Measurements from ENCODE around the gene S100A9. TPM values are rescaled to one million over a fixed set of nuclear protein-coding genes. Genes with fewer than 3 reads are reported as not detected.

Gene S100A9
- total RNA-seq (2021; fragmentation: NEBNext Ultra II Directional; extraction: Animal tissue kit (Norgen Biotek cat#: 25700)) = not detected in 2 replicates
- not detected in 2 replicates for polyA plus RNA-seq (2011; rRNA removed)
- polyA plus RNA-seq (2011; cell fraction: cytosol; rRNA removed) = not detected
- not detected for polyA plus RNA-seq (2011; cell fraction: nucleus; rRNA removed)
- not detected in 4 replicates for polyA plus RNA-seq (2012, experiment 1 of 2)
- not detected for polyA plus RNA-seq (2012, experiment 2 of 2)
- polyA plus RNA-seq (2013, experiment 1 of 2) = not detected
- not detected for polyA plus RNA-seq (2013, experiment 2 of 2)
- not detected in 2 replicates for polyA minus RNA-seq (2011; rRNA and poly(A)+ RNA removed)
- not detected for polyA minus RNA-seq (2011; cell fraction: cytosol; rRNA and poly(A)+ RNA removed)
- polyA minus RNA-seq (2011; cell fraction: nucleus; rRNA and poly(A)+ RNA removed) = not detected
- long read RNA-seq, experiment 1 = 0 reads
- long read RNA-seq, experiment 2 = 0 reads

DNA sequence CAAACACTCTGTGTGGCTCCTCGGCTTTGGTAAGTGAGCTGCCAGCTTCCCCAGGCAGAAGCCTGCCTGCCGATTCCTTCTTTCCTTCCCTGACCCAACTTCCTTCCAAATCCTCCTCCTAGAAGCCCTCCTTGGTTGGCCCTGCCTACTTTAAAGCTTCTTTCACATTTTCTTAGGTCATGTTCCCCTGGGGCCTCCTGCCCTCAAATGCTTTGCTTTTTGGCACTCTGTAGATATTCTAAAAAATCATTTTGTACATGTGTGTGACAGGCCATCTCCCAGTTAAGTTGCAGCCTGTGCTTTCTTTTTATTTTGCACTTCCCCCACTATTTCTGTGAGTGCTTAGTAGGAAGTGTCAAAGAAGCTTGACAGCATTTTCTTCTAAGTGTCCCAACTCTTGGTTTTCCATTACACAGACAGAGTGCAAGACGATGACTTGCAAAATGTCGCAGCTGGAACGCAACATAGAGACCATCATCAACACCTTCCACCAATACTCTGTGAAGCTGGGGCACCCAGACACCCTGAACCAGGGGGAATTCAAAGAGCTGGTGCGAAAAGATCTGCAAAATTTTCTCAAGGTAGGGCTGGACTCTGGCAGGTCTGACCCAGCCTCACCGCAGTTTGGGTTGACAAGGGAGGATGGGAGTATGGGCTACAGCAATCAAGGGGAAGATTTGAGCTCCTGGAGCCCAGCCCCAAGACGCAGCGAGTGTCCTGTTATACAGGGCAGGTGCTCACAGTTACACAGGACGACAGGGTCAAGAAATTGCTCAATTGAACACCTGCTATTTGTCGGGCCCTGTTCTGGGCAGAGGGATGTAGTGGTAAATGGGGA lies at the start of gene S100A9:
Gene S100A9, plus strand, starts transcription at position 2 of the 838 bp plus-strand sequence. Its CDS starts 430 bp downstream, at position 432.
- Histone ChIP-seq H3K4me3 (ENCODE audit: extremely low read depth in 1 of 4, insufficient read depth in 2 of 4, low read depth in 3 of 4, low read length in 4 of 4) (no peak within 1 kb of the TSS), H2BK120ac (replicated peaks; ENCODE audit: low read depth, low read length) (no peak within 1 kb of the TSS), H3K27me3 (replicated peaks in 1 of 4; ENCODE audit: control insufficient read depth in 3 of 4, extremely low read depth in 1 of 4, insufficient read depth in 3 of 4, low read length in 3 of 4) (no peaks in the 10 kb centered on the region), H3K36me3 (ENCODE audit: control insufficient read depth in 2 of 4, insufficient read depth in 4 of 4, low read length in 3 of 4) (no peaks in the 10 kb centered on the region), H4K8ac (ENCODE audit: extremely low read depth, insufficient read depth, low read length) (peak within 1 kb of the TSS; percentile 53; the same call in 1 of the 2 replicates), H2BK20ac (ENCODE audit: low read length) (no peak within 1 kb of the TSS), H4K91ac (replicated peaks; ENCODE audit: insufficient read length, low read length) (no peak within 1 kb of the TSS), H3K18ac (ENCODE audit: extremely low read depth, low read length) (no peak within 1 kb of the TSS), H3K23ac (ENCODE audit: insufficient read length) (no peak within 1 kb of the TSS), H4K5ac (ENCODE audit: insufficient read length, low read depth, low read length) (no peak within 1 kb of the TSS), H2BK15ac (ENCODE audit: low read length) (0 out of 2 replicates have a peak within 1 kb of the TSS, but pooled peaks have one; percentile 8), H2AFZ (ENCODE audit: low read length) (no peak within 1 kb of the TSS), H3K23me2 (ENCODE audit: low read depth, low read length) (no peaks in the 10 kb centered on the region; the same call in 1 of the 2 replicates), H3K9me3 (ENCODE audit: insufficient read depth in 2 of 2, low read depth in 1 of 2, low read length in 1 of 2) (no peaks in the 10 kb centered on the region), H3K4ac (replicated peaks; ENCODE audit: insufficient read length, low read depth, low read length) (peak within 1 kb of the TSS; percentile 16), H3K79me1 (ENCODE audit: low read depth, low read length) (no peaks in the 10 kb centered on the region), H2BK12ac (ENCODE audit: low read depth, low read length) (no peak within 1 kb of the TSS), H3K9ac (replicated peaks in 1 of 4; ENCODE audit: extremely low read depth in 1 of 4, low read depth in 3 of 4, low read length in 3 of 4) (no peak within 1 kb of the TSS), H2AK5ac (ENCODE audit: low read depth, low read length) (no peak within 1 kb of the TSS), H3K4me2 (ENCODE audit: insufficient read depth in 1 of 2, low read depth in 2 of 2, low read length in 2 of 2) (no peak within 1 kb of the TSS), H3K27ac (ENCODE audit: low read depth, low read length) (no peak within 1 kb of the TSS), H3K4me1 (replicated peaks in 1 of 4; ENCODE audit: control insufficient read depth in 3 of 4, insufficient read depth in 4 of 4, low read length in 3 of 4) (no peaks in the 10 kb centered on the region; a peak in 1 of 7 replicates), H3K56ac (replicated peaks; ENCODE audit: insufficient read length, low read depth, low read length) (no peak within 1 kb of the TSS), H3K14ac (ENCODE audit: insufficient read length) (no peak within 1 kb of the TSS), H2BK5ac (ENCODE audit: low read depth, low read length) (no peak within 1 kb of the TSS), H3K79me2 (ENCODE audit: control insufficient read depth in 1 of 2, insufficient read depth in 2 of 2, low read length in 2 of 2) (no peaks in the 10 kb centered on the region), H4K20me1 (replicated peaks in 1 of 2; ENCODE audit: control insufficient read depth in 1 of 2, insufficient read depth in 2 of 2, low read length in 2 of 2) (no peaks in the 10 kb centered on the region)
- CTCF ChIA-PET (ENCODE audit: partially characterized antibody) = interaction anchor here (1.0 to 2.6 kb wide), 9 partner anchors 15 to 153 kb away, joined by 3 to 32 read pairs (median 4); no protein-coding TSS in a partner anchor
- no peak for DNase-seq (ENCODE audit: low read depth in 1 of 2, low spot score in 2 of 2)
- no peak for FAIRE-seq
- 92% methylated on average over 11 of the region's 11 CpGs; no CpG with 5 or more reads in 1 of the 2 experiments for WGBS, 2 experiments (ENCODE audit: extremely low coverage in 1 of 2, insufficient coverage in 1 of 2, insufficient read length in 1 of 2, insufficient replicate concordance in 2 of 2, low coverage in 1 of 2, low lambda C conversion rate in 2 of 2, missing lambda C conversion rate in 1 of 2)
- POLR2A ChIA-PET (ENCODE audit: partially characterized antibody) = no interaction called here
- TF ChIP-seq CBX8 (IDR thresholded peaks at IDR 0.05; ENCODE audit: borderline replicate concordance, low read depth, low read length) = no peak
- no peak for TF ChIP-seq RAD21 (IDR thresholded peaks at IDR 0.05 in 1 of 2, conservative IDR thresholded peaks at IDR 0.05 in 1 of 2; ENCODE audit: low read depth in 2 of 2, low read length in 2 of 2)
- TF ChIP-seq HDAC2 (IDR thresholded peaks at IDR 0.05; ENCODE audit: borderline replicate concordance in 1 of 2, low read depth in 2 of 2, low read length in 2 of 2) = no peak
- no peak for TF ChIP-seq CTBP2 (IDR thresholded peaks at IDR 0.05; ENCODE audit: borderline replicate concordance, insufficient read depth, insufficient read length, low read length)
- TF ChIP-seq SIRT6 (IDR thresholded peaks at IDR 0.05; ENCODE audit: low read length) = no peak
- no peak for TF ChIP-seq CREB1 (IDR thresholded peaks at IDR 0.05)
- no peak for TF ChIP-seq BCL11A (IDR thresholded peaks at IDR 0.05; ENCODE audit: low read depth in 2 of 2, low read length in 2 of 2)
- no peak for TF ChIP-seq EGR1 (IDR thresholded peaks at IDR 0.05; ENCODE audit: borderline replicate concordance, low read depth, low read length)
- TF ChIP-seq EZH2 (IDR thresholded peaks at IDR 0.05; ENCODE audit: low read depth, low read length, severe bottlenecking) = no peak
